K562 (cell line): ENCODE results near the gene PRDX4. TPM values are rescaled to one million over a fixed set of nuclear protein-coding genes. Genes with fewer than 3 reads are reported as not detected.

ENCODE experiments used
- ATAC-seq: fragments of 200-7000 bp; cut with Tn5 transposase; 3 replicates; pipeline ENCODE4 v1.9.1; 2020; ENCODE audit warnings: moderate library complexity
- BruUV-seq: library from RNA; stranded (reverse); fragments of 400-500 nt; replicated peaks from 2 replicates; lab custom pipeline; 2021; lab: Mats Ljungman, UMichigan
- CTCF ChIA-PET: fragments of 300-600 bp; formaldehyde crosslinking; extraction: SDS; loops from one replicate; lab custom pipeline; 2021; ENCODE audit warnings: low intra/inter-chr PET ratio; lab: Yijun Ruan, JAX
- POLR2A ChIA-PET: fragments of 300-600, 350-650 bp; sonication (Branson Sonifier 250); formaldehyde crosslinking; extraction: SDS; loops from one replicate; lab custom pipeline; 2021; ENCODE audit warnings: antibody characterized with exemption, inconsistent platforms; lab: Yijun Ruan, JAX
- DNase-seq, 4 experiments: peaks; one replicate each; pipeline versions ENCODE4 v3.0.0 to v3.0.0-alpha.2; 2011 to 2018; ENCODE audit warnings: low spot score in 3 of 4, mixed read lengths in 3 of 4; ENCODE audit errors: extremely low read depth in 1 of 4
- FAIRE-seq: peaks from 2 replicates; lab custom pipeline; 2011; peaks lifted over from hg19 to GRCh38; lab: Jason Lieb, UNC
- H2AFZ ChIP-seq: 2 replicates; pipeline ENCODE4 v1.6.0; 2011; ENCODE audit warnings: low read depth, low read length, control low read depth, inconsistent platforms
- H3K27ac ChIP-seq: fragments of 200-600 bp; 3 replicates; pipeline ENCODE4 v1.8.0; 2011; ENCODE audit warnings: low read depth, mild to moderate bottlenecking, control low read depth, inconsistent platforms, low read length, moderate library complexity, mixed read lengths; ENCODE audit errors: extremely low read depth
- H3K27me3 ChIP-seq, 2 experiments: fragments of 300-600 bp in 1 of 2; 2 replicates in 1 of 2; 3 replicates in 1 of 2; pipeline versions ENCODE4 v1.6.0 to v1.8.0; 2011; ENCODE audit warnings: inconsistent platforms in 2 of 2, low read length in 2 of 2, mild to moderate bottlenecking in 1 of 2, mixed read lengths in 1 of 2, moderate library complexity in 1 of 2; ENCODE audit not compliant: control insufficient read depth in 2 of 2, insufficient read depth in 2 of 2
- H3K36me3 ChIP-seq: fragments of 300-600 bp; 3 replicates; pipeline ENCODE4 v1.8.0; 2011; ENCODE audit warnings: mild to moderate bottlenecking, low read length, inconsistent platforms; ENCODE audit not compliant: control insufficient read depth, insufficient read depth
- H3K4me1 ChIP-seq, 2 experiments: fragments of 200-600 bp in 1 of 2; replicated peaks in 1 of 2; 2 replicates in 1 of 2; 3 replicates in 1 of 2; pipeline versions ENCODE4 v1.5.1 to v1.8.0; 2011; ENCODE audit warnings: inconsistent platforms in 2 of 2, low read length in 2 of 2, mild to moderate bottlenecking in 1 of 2, mixed read lengths in 1 of 2, moderate library complexity in 1 of 2; ENCODE audit not compliant: control insufficient read depth in 2 of 2, insufficient read depth in 2 of 2
- H3K4me2 ChIP-seq: 2 replicates; pipeline ENCODE4 v1.6.1; 2011; ENCODE audit warnings: low read length, control low read depth, inconsistent platforms, mixed read lengths; ENCODE audit not compliant: insufficient read depth
- H3K4me3 ChIP-seq: fragments of 200-600 bp; sonication (generic), shearing (Covaris generic); 2 replicates; pipeline ENCODE4 v1.5.1; 2016; ENCODE audit warnings: control low read depth, inconsistent platforms
- H3K79me2 ChIP-seq: fragments of 200-600 bp; 3 replicates; pipeline ENCODE4 v1.8.0; 2011; ENCODE audit warnings: low read length, inconsistent platforms; ENCODE audit not compliant: control insufficient read depth, insufficient read depth
- H3K9ac ChIP-seq, 2 experiments: 2 replicates each; pipeline versions ENCODE4 v1.6.0 to v1.6.1; 2011; ENCODE audit warnings: low read depth in 2 of 2, low read length in 2 of 2, control low read depth in 1 of 2, inconsistent platforms in 1 of 2, mild to moderate bottlenecking in 1 of 2, mixed read lengths in 1 of 2; ENCODE audit not compliant: insufficient read depth in 1 of 2
- H3K9me1 ChIP-seq: one replicate; pipeline ENCODE4 v1.6.0; 2011; ENCODE audit warnings: inconsistent platforms, mild to moderate bottlenecking, low read length, moderate library complexity; ENCODE audit not compliant: control insufficient read depth, insufficient read depth
- H3K9me3 ChIP-seq: replicated peaks from 2 replicates; pipeline ENCODE4 v1.5.1; 2011; ENCODE audit warnings: low read depth, low read length, inconsistent platforms; ENCODE audit not compliant: control insufficient read depth, insufficient read depth
- H4K20me1 ChIP-seq: replicated peaks from 2 replicates; pipeline ENCODE4 v1.6.1; 2011; ENCODE audit warnings: low read length, inconsistent platforms, mixed read lengths; ENCODE audit not compliant: control insufficient read depth, insufficient read depth
- BCL6 ChIP-seq: fragments of 250-450 bp; sonication (Bioruptor Pico); IDR thresholded peaks from 2 replicates; pipeline ENCODE4 v1.4.0; 2020
- CCAR2 ChIP-seq: fragments of 200-400 bp; formaldehyde crosslinking; IDR thresholded peaks from 2 replicates; pipeline ENCODE4 v1.6.1; 2017; ENCODE audit warnings: mild to moderate bottlenecking, low read depth, low read length
- KDM5B ChIP-seq: fragments of 200-600 bp; sonication (generic); IDR thresholded peaks from 2 replicates; pipeline ENCODE4 v1.6.1; 2012; ENCODE audit warnings: low read depth, mild to moderate bottlenecking, moderate library complexity, low read length, control low read depth, inconsistent platforms; ENCODE audit not compliant: insufficient replicate concordance
- PRMT5 ChIP-seq: sonication (generic); formaldehyde crosslinking; IDR thresholded peaks from 2 replicates; pipeline ENCODE4 v1.5.0; 2020; ENCODE audit warnings: missing genetic modification reagents
- STAT5B ChIP-seq: fragments of 250-450 bp; sonication (Bioruptor Pico); IDR thresholded peaks from 2 replicates; pipeline ENCODE4 v1.8.0; 2021; ENCODE audit warnings: mild to moderate bottlenecking, inconsistent platforms
- THRAP3 ChIP-seq: fragments of 450-650 bp; IDR thresholded peaks from 2 replicates; pipeline ENCODE4 v1.6.1; 2016; ENCODE audit warnings: mild to moderate bottlenecking, inconsistent platforms, borderline replicate concordance
- ZNF717 ChIP-seq: fragments of 250-450 bp; sonication (Bioruptor Pico); IDR thresholded peaks from 2 replicates; pipeline ENCODE4 v1.5.0; 2021
- ZNF780A ChIP-seq: fragments of 250-450 bp; sonication (Bioruptor Pico); IDR thresholded peaks from 2 replicates; pipeline ENCODE4 v1.5.0; 2021; ENCODE audit warnings: mild to moderate bottlenecking
- ZNF830 ChIP-seq: fragments of 250-450 bp; sonication (Bioruptor Pico); IDR thresholded peaks from 2 replicates; pipeline ENCODE4 v1.5.0; 2021; ENCODE audit warnings: mild to moderate bottlenecking
- WGBS: fragments of 100-300 bp; shearing (Covaris generic); methylation state at CpG from one replicate; pipeline ENCODE4 v1.1.6; 2016; ENCODE audit warnings: low coverage, mixed read lengths; ENCODE audit not compliant: insufficient coverage; ENCODE audit errors: missing lambda C conversion rate; 5-methylcytosine and 5-hydroxymethylcytosine counted together
- in situ Hi-C: fragments of 300-500 bp; cut with MboI; formaldehyde crosslinking; loops from 4 replicates; pipeline ENCODE4 v1.15.0; 2018; ENCODE audit warnings: inconsistent platforms, mixed read lengths
- intact Hi-C: fragments of 100-400 bp; cut with micrococcal nuclease; formaldehyde crosslinking; loops from 2 replicates; pipeline ENCODE4 v1.14.2; 2022
- polyA plus RNA-seq, 8 experiments: library from polyadenylated mRNA; depleted of rRNA in 4 of 8; stranded (reverse) in 5 of 8; unstranded in 3 of 8; fragments of >200 nt; fragmentation: Nextera tagmentation in 2 of 8; fragmentation: Illumina TruSeq in 1 of 8; extraction: Ambion mirVana in 2 of 8; extraction: Trizol in 1 of 8; gene quantifications; 2 replicates each; pipeline versions ENCODE4 v1.2.1 to v1.2.3, GENCODE V29; 2011 to 2014; ENCODE audit warnings: inconsistent platforms in 1 of 8, missing spikeins in 1 of 8
- total RNA-seq, 7 experiments: library from RNA; depleted of rRNA in 6 of 7; stranded (reverse); fragments of >200 nt in 6 of 7; fragmentation: Illumina TruSeq in 2 of 7; extraction: Trizol in 2 of 7; gene quantifications; 2 replicates each; pipeline versions ENCODE4 v1.2.1 to v1.2.3, GENCODE V29; 2011 to 2021; ENCODE audit warnings: low replicate concordance in 1 of 7
- TF ChIP-seq, protein P1 (sequence below): fragments of 250-450 bp; sonication (Bioruptor Pico); IDR thresholded peaks from 2 replicates; pipeline ENCODE4 v1.5.0; 2020; ENCODE audit warnings: mild to moderate bottlenecking, borderline replicate concordance

The PRDX4 gene
- total and polyA plus RNA-seq, 9 of the 15 experiments (the other 6 are each of a cell fraction or from before 2014, with no cell fraction given) = 28.6 to 253 (median 153) TPM

DNA sequence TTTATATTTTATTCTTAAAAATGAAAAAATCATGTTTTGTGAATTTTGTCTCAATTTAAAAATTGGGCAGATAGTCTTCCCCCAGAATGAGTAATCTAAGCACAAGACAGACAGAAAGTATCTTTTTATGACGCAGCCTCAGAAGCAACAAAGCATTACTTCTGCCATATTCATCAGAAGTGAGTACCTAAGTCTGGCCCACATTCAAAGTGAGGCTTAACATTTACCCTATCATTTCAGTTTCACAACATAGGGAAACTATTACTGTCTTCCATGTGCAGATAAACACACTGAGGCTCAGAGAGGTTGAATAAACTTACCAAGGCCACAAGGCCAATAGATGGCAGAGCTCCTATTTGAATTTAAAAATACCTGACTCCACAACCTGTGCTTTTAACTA lies 4.4 kb upstream of the PRDX4 start:
- WGBS = 43% methylated on average over 1 of the region's 1 CpG
- intact Hi-C loops = no loop called here
- CTCF ChIA-PET = no interaction called here

DNA sequence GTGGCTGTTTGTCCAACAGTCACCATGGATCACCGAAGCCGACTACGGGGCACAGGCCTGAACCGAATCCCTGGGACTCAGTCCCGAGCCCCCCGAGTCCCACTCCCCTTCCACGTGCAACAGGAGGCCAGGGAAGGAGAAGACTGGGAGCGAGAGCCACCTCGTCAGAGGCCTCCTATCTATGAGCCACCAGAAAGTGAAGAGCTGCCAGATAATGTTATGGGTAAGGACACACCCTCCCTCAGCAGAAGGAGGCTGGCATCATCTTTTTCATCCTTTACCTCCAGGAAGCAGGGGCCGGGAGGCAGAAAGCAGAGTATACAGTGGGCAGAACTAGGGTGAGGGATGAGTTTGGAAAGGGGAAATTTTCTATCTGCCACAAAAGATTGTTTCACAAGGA lies 2.8 kb upstream of the PRDX4 start:
- Histone ChIP-seq H4K20me1 (no peaks in the 10 kb centered on the region), H3K4me3 (no peak overlapping the region), H2AFZ (peak overlapping the region; percentile 72), H3K9me1 (no peaks in the 10 kb centered on the region), H3K4me1 (peaks cover 11 to 15% of the 10 kb centered on the region in 2 experiments; a peak in 4 of 5 replicates), H3K4me2 (no peak overlapping the region), H3K27me3 (no peaks in the 10 kb centered on the region), H3K9me3 (no peaks in the 10 kb centered on the region), H3K27ac (no peak overlapping the region), H3K9ac (peak overlapping the region in 1 of 2 experiments; percentile 52; a peak in 1 of 4 replicates), H3K79me2 (peaks cover 22% of the 10 kb centered on the region), H3K36me3 (0 out of 3 replicates have a peak, but pooled peaks cover 4% of the 10 kb centered on the region)
- 53% methylated on average over 8 of the region's 10 CpGs for WGBS
- no TSS peak for BruUV-seq
- POLR2A ChIA-PET = interaction anchor here (0.7 kb wide), 1 partner anchor 889 kb away, joined by 3 read pairs; no protein-coding TSS in a partner anchor
- in situ Hi-C loops (no loop called here), intact Hi-C loops (no loop called here)
- CTCF ChIA-PET = no interaction called here
- ATAC-seq = no peak
- no peak for FAIRE-seq
- DNase-seq = no peak
- TF ChIP-seq THRAP3 (no peak), KDM5B (no peak), ZNF717 (CRISPR knock-in tag) (no peak), ZNF830 (no peak), BCL6 (CRISPR knock-in tag) (no peak), PRMT5 (CRISPR knock-in tag) (no peak), STAT5B (CRISPR knock-in tag) (no peak), ZNF780A (CRISPR knock-in tag) (no peak)

More for the DNA sequence above, 4.4 kb upstream of the PRDX4 start:
- BruUV-seq = no TSS peak
- H3K4me2 ChIP-seq = no peak overlapping the region
- H3K27ac ChIP-seq = no peak overlapping the region
- H3K4me3 ChIP-seq = no peak overlapping the region
- H2AFZ ChIP-seq = no peak overlapping the region
- no peaks in the 10 kb centered on the region for H4K20me1 ChIP-seq
- no peak for FAIRE-seq
- TF ChIP-seq CCAR2 = no peak
- TF ChIP-seq, protein P1, sequence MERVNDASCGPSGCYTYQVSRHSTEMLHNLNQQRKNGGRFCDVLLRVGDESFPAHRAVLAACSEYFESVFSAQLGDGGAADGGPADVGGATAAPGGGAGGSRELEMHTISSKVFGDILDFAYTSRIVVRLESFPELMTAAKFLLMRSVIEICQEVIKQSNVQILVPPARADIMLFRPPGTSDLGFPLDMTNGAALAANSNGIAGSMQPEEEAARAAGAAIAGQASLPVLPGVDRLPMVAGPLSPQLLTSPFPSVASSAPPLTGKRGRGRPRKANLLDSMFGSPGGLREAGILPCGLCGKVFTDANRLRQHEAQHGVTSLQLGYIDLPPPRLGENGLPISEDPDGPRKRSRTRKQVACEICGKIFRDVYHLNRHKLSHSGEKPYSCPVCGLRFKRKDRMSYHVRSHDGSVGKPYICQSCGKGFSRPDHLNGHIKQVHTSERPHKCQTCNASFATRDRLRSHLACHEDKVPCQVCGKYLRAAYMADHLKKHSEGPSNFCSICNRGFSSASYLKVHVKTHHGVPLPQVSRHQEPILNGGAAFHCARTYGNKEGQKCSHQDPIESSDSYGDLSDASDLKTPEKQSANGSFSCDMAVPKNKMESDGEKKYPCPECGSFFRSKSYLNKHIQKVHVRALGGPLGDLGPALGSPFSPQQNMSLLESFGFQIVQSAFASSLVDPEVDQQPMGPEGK (CRISPR knock-in tag) = no peak
- no peaks in the 10 kb centered on the region for H3K27me3 ChIP-seq
- DNase-seq = no peak
- POLR2A ChIA-PET = no interaction called here
- peaks cover 5% of the 10 kb centered on the region for H3K79me2 ChIP-seq
- H3K9me1 ChIP-seq = no peaks in the 10 kb centered on the region
- ATAC-seq = no peak
- in situ Hi-C loops = no loop called here
- H3K36me3 ChIP-seq = no peaks in the 10 kb centered on the region
- H3K9me3 ChIP-seq = no peaks in the 10 kb centered on the region
- H3K4me1 ChIP-seq = peaks cover 9 to 14% of the 10 kb centered on the region in 2 experiments; a peak in 4 of 5 replicates
- no peak overlapping the region for H3K9ac ChIP-seq
